ENCODE measurements around the gene CSPG5. TPM values are rescaled to one million over a fixed set of nuclear protein-coding genes. Genes with fewer than 3 reads are reported as not detected.
A peak's percentile ranks its signal among the peaks of the same experiment; 100 is the strongest.

Gene CSPG5
- total and polyA plus RNA-seq, 4 donors: 78.2 to 338 (median 196) TPM

- peaks cover 27% of the 10 kb centered on the region for H3K36me3 ChIP-seq (ENCODE audit: control insufficient read depth, insufficient read depth, low read length)
- peak overlapping the region; percentile 99 for H3K4me3 ChIP-seq (ENCODE audit: low read depth, low read length)
- DNase-seq (ENCODE audit: low read depth in 4 of 6, low spot score in 6 of 6): peak in 3 of 6 donors; percentile 5 to 57 (median 54)
- H3K27me3 ChIP-seq (ENCODE audit: control insufficient read depth, insufficient read depth, low read length): no peaks in the 10 kb centered on the region
- no peaks in the 10 kb centered on the region for H3K9me3 ChIP-seq (ENCODE audit: control insufficient read depth, insufficient read depth, low read length)
- peak overlapping the region; percentile 100 for H3K27ac ChIP-seq (ENCODE audit: low read depth, low read length)
- 3% methylated on average over 28 of the region's 36 CpGs for WGBS (ENCODE audit: insufficient coverage)
- peaks cover 17% of the 10 kb centered on the region for H3K4me1 ChIP-seq (ENCODE audit: control insufficient read depth, insufficient read depth, low read length)
These were observed 66.1 kb downstream of the CSPG5 start for GRCh38 chr3:47512416-47513124.

Small RNA genes lying within 50 kb of the gene (small RNA-seq; reads per million reads assigned to genes)
- not detected for gene RN7SL870P (ENCODE audit: low replicate concordance)

Other genes with a start within 250 kb of the CSPG5 start
- gene PTPN23, start 197.8 kb downstream of the CSPG5 start, total RNA-seq: 10 to 100 TPM; 13.8 to 19.1 TPM
- gene PTPN23, start 197.8 kb downstream of the CSPG5 start, polyA plus RNA-seq (ENCODE audit: insufficient read length in 2 of 2): 10 to 100 TPM; 41.9 to 46.7 TPM
- 10 to 100 TPM; 63.9 to 89.7 TPM for gene SCAP, start 102.9 kb downstream of the CSPG5 start, total RNA-seq
- 10 to 100 TPM; 97.1 to 99.5 TPM for gene SCAP, start 102.9 kb downstream of the CSPG5 start, polyA plus RNA-seq (ENCODE audit: insufficient read length in 2 of 2)
- 10 to 100 TPM; 32.9 to 61.9 TPM for gene ELP6, start 65.2 kb downstream of the CSPG5 start, total RNA-seq
- 10 to 100 TPM; 42.4 to 61.1 TPM for gene ELP6, start 65.2 kb downstream of the CSPG5 start, polyA plus RNA-seq (ENCODE audit: insufficient read length in 2 of 2)
- gene SMARCC1, start 203.0 kb upstream of the CSPG5 start, total RNA-seq: 10 to 100 TPM; 39.0 to 48.5 TPM
- gene SMARCC1, start 203.0 kb upstream of the CSPG5 start, polyA plus RNA-seq (ENCODE audit: insufficient read length in 2 of 2): 10 to 100 TPM; 32.3 to 36.4 TPM
- gene DHX30, start 224.3 kb upstream of the CSPG5 start, total RNA-seq: 10 to 100 TPM; 66.8 to 80.5 TPM
- gene DHX30, start 224.3 kb upstream of the CSPG5 start, polyA plus RNA-seq (ENCODE audit: insufficient read length in 2 of 2): 10 to 100 TPM; 76.8 to 93.7 TPM

Data from spinal cord (tissue), 10 donors.